ENCODE measurements around the gene PPEF1. TPM values are rescaled to one million over a fixed set of nuclear protein-coding genes. Genes with fewer than 3 reads are reported as not detected.
"Not testable (repeated sequence)": the region's sequence is repeated elsewhere in the genome, so short reads cannot be mapped to it uniquely, and the experiment has no call there.

PPEF1 gene
- total and polyA plus RNA-seq, 7 experiments from 2014 or later, result 0.12 to 0.72 (median 0.59) TPM; not detected in 3

DNA sequence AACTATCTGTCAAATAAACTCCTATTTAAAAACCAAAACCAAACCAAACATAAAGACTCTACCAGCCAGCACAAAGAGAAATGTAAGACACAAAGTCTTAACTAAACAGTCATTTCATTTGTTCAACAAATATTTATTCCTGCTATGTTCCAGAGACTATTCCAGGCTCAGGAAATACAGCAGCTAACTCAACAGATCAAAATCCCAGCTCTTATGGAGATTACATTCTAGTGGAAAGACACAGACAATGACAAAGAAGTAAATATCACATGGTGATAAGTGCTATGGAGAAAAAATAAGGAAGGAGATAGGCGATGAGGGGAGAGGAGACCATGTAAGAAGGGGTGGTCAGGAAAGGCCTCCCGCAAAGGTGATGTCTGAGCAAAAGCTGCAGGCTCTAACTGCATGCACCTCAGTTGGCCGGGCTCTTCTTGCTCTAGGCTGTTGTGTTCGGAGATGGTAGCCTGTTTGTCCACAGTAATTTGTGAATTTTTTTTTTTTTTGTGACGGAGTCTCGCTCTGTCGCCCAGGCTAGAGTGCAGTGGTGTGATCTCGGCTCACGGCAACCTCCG, 15.1 kb downstream of the PPEF1 start:
- ChIA-PET POLR2A (no interaction called here), CTCF (no interaction called here)
- Histone ChIP-seq H3K27me3 (ENCODE audit: control insufficient read depth in 2 of 2, insufficient read depth in 2 of 2, low read length in 2 of 2) (no peaks in the 10 kb centered on the region), H3K36me3 (ENCODE audit: control insufficient read depth in 2 of 3, insufficient read depth in 3 of 3, low read length in 3 of 3) (no peaks in the 10 kb centered on the region), H3K4me1 (ENCODE audit: control insufficient read depth in 2 of 2, insufficient read depth in 2 of 2, low read length in 2 of 2) (peaks cover 0 to 9% of the 10 kb centered on the region in 2 donors), H3K27ac (ENCODE audit: low read depth, low read length) (no peak overlapping the region), H3K4me3 (ENCODE audit: low read length) (no peak overlapping the region), H3K9me3 (ENCODE audit: control insufficient read depth in 2 of 3, low read length in 3 of 3) (no peaks in the 10 kb centered on the region)
- H3K4me3 Mint-ChIP-seq, result no peak overlapping the region
- H3K4me1 Mint-ChIP-seq, result peaks cover 0 to 17% (median 10%) of the 10 kb centered on the region in 7 donors
- H3K9me3 Mint-ChIP-seq, result peaks cover 0 to 2% (median 0%) of the 10 kb centered on the region in 11 donors
- DNase-seq (no peak), ATAC-seq (no peak)
- intact Hi-C loops (cut with micrococcal nuclease), result no loop called here
- H3K36me3 Mint-ChIP-seq, result no peaks in the 10 kb centered on the region
- no peak overlapping the region for H3K27ac Mint-ChIP-seq
- no peaks in the 10 kb centered on the region for H3K27me3 Mint-ChIP-seq

GRCh38 chrX:18725310-18725943, 18.0 kb downstream of the PPEF1 start:
- Mint-ChIP-seq H3K27ac (peak overlapping the region in 6 of 9 donors; percentile 5 to 76 (median 58)), H3K4me3 (peak overlapping the region; percentile 17 to 67 (median 46)), H3K9me3 (peaks cover 0 to 2% (median 0%) of the 10 kb centered on the region in 11 donors), H3K36me3 (no peaks in the 10 kb centered on the region), H3K4me1 (peaks cover 0 to 17% (median 10%) of the 10 kb centered on the region in 7 donors), H3K27me3 (no peaks in the 10 kb centered on the region)
- POLR2A ChIA-PET, result no interaction called here
- H3K36me3 ChIP-seq (ENCODE audit: control insufficient read depth in 2 of 3, insufficient read depth in 3 of 3, low read length in 3 of 3), result no peaks in the 10 kb centered on the region
- no peaks in the 10 kb centered on the region for H3K27me3 ChIP-seq (ENCODE audit: control insufficient read depth in 2 of 2, insufficient read depth in 2 of 2, low read length in 2 of 2)
- CTCF ChIA-PET, result no interaction called here
- no peak for ATAC-seq
- H3K4me3 ChIP-seq (ENCODE audit: low read length), result no peak overlapping the region
- intact Hi-C loops (cut with micrococcal nuclease), result no loop called here
- no peaks in the 10 kb centered on the region for H3K9me3 ChIP-seq (ENCODE audit: control insufficient read depth in 2 of 3, low read length in 3 of 3)
- no peak overlapping the region for H3K27ac ChIP-seq (ENCODE audit: low read depth, low read length)
- DNase-seq, result peak in 2 of 9 donors; percentile 1 to 11
- peaks cover 0 to 9% of the 10 kb centered on the region in 2 donors for H3K4me1 ChIP-seq (ENCODE audit: control insufficient read depth in 2 of 2, insufficient read depth in 2 of 2, low read length in 2 of 2)

DNA sequence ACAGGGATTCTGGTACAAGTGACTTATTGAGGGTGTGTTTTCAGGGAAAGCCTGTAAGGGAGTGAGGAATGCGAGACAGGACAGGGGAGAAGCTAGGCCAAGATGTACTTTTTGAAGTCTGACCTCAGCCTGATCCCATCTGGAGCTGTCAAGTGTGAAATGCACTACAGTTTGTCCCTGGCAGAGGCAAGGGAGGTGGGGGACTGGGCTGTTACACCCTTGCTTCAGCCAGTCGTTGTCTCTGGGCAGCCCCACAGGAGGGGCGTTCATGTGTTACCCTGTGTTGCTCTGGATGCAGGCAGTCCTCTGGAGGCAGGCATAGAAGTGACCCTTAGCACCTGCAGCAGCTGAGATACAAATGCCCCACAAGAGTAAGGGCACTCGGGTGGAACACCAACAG, 25.8 kb downstream of the PPEF1 start:
- Mint-ChIP-seq H3K27me3 (no peaks in the 10 kb centered on the region), H3K4me3 (no peak overlapping the region), H3K4me1 (no peaks in the 10 kb centered on the region), H3K27ac (no peak overlapping the region), H3K36me3 (no peaks in the 10 kb centered on the region), H3K9me3 (peaks cover 0 to 4% (median 0%) of the 10 kb centered on the region in 11 donors)
- no peaks in the 10 kb centered on the region for H3K4me1 ChIP-seq (ENCODE audit: control insufficient read depth in 2 of 2, insufficient read depth in 2 of 2, low read length in 2 of 2)
- no peak overlapping the region for H3K27ac ChIP-seq (ENCODE audit: low read depth, low read length)
- ChIA-PET POLR2A (no interaction called here), CTCF (interaction anchor here (0.6 kb wide), 1 partner anchor 80 kb away, joined by 4 read pairs; no protein-coding TSS in a partner anchor)
- DNase-seq, result no peak
- no peaks in the 10 kb centered on the region for H3K36me3 ChIP-seq (ENCODE audit: control insufficient read depth in 2 of 3, insufficient read depth in 3 of 3, low read length in 3 of 3)
- no peak for ATAC-seq
- H3K27me3 ChIP-seq (ENCODE audit: control insufficient read depth in 2 of 2, insufficient read depth in 2 of 2, low read length in 2 of 2), result no peaks in the 10 kb centered on the region
- H3K4me3 ChIP-seq (ENCODE audit: low read length), result no peak overlapping the region
- H3K9me3 ChIP-seq (ENCODE audit: control insufficient read depth in 2 of 3, low read length in 3 of 3), result no peaks in the 10 kb centered on the region
- intact Hi-C loops (cut with micrococcal nuclease), result no loop called here

DNA sequence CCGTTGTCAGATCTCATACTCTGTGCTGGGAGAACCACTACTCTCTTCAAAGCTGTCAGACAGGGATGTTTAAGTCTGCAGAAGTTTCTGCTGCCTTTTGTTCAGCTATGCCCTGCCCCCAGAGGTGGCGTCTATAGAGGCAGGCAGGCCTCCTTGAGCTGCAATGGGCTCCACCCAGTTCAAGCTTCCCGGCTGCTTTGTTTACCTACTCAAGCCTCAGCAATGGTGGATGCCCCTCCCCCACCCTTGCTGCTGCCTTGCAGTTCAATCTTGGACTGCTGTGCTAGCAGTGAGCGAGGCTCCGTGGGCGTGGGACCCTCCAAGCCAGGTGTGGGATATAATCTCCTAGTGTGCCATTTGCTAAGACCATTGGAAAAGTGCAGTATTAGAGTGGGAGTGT, 32.2 kb downstream of the PPEF1 start:
- H3K4me3 Mint-ChIP-seq; ATAC-seq; H3K27ac ChIP-seq (ENCODE audit: low read depth, low read length); H3K4me1 Mint-ChIP-seq; CTCF ChIA-PET; H3K36me3 ChIP-seq (ENCODE audit: control insufficient read depth in 2 of 3, insufficient read depth in 3 of 3, low read length in 3 of 3); H3K9me3 Mint-ChIP-seq; H3K9me3 ChIP-seq (ENCODE audit: control insufficient read depth in 2 of 3, low read length in 3 of 3); H3K27me3 ChIP-seq (ENCODE audit: control insufficient read depth in 2 of 2, insufficient read depth in 2 of 2, low read length in 2 of 2); H3K27ac Mint-ChIP-seq; intact Hi-C loops (cut with micrococcal nuclease); H3K36me3 Mint-ChIP-seq; H3K27me3 Mint-ChIP-seq; H3K4me1 ChIP-seq (ENCODE audit: control insufficient read depth in 2 of 2, insufficient read depth in 2 of 2, low read length in 2 of 2); H3K4me3 ChIP-seq (ENCODE audit: low read length): not testable (repeated sequence)
- DNase-seq, result peak in 1 of 9 donors; percentile 14
- POLR2A ChIA-PET, result interaction anchor here (0.7 kb wide), 1 partner anchor 61 kb away, joined by 3 read pairs; no protein-coding TSS in a partner anchor

- Histone ChIP-seq H3K4me1 (ENCODE audit: control insufficient read depth in 2 of 2, insufficient read depth in 2 of 2, low read length in 2 of 2) (no peaks in the 10 kb centered on the region), H3K27ac (ENCODE audit: low read depth, low read length) (no peak overlapping the region), H3K36me3 (ENCODE audit: control insufficient read depth in 2 of 3, insufficient read depth in 3 of 3, low read length in 3 of 3) (no peaks in the 10 kb centered on the region), H3K4me3 (ENCODE audit: low read length) (no peak overlapping the region), H3K27me3 (ENCODE audit: control insufficient read depth in 2 of 2, insufficient read depth in 2 of 2, low read length in 2 of 2) (no peaks in the 10 kb centered on the region), H3K9me3 (ENCODE audit: control insufficient read depth in 2 of 3, low read length in 3 of 3) (no peaks in the 10 kb centered on the region)
- H3K4me1 Mint-ChIP-seq, result no peaks in the 10 kb centered on the region
- intact Hi-C loops (cut with micrococcal nuclease), result no loop called here
- DNase-seq, result no peak
- H3K36me3 Mint-ChIP-seq, result peaks cover 0 to 3% (median 0%) of the 10 kb centered on the region in 5 donors
- ChIA-PET POLR2A (no interaction called here), CTCF (no interaction called here)
- no peak overlapping the region for H3K27ac Mint-ChIP-seq
- no peak overlapping the region for H3K4me3 Mint-ChIP-seq
- no peak for ATAC-seq
- H3K9me3 Mint-ChIP-seq, result peaks cover 0 to 4% (median 1%) of the 10 kb centered on the region in 11 donors
- H3K27me3 Mint-ChIP-seq, result no peaks in the 10 kb centered on the region
Observed at GRCh38 chrX:18748499-18748898, 41.1 kb downstream of the PPEF1 start.

- CTCF ChIA-PET, result no interaction called here
Observed at GRCh38 chrX:18753631-18754030, 46.2 kb downstream of the PPEF1 start.

GRCh38 chrX:18755651-18756050, 48.2 kb downstream of the PPEF1 start:
- Histone ChIP-seq H3K27ac (ENCODE audit: low read depth, low read length) (no peak overlapping the region), H3K4me1 (ENCODE audit: control insufficient read depth in 2 of 2, insufficient read depth in 2 of 2, low read length in 2 of 2) (no peaks in the 10 kb centered on the region), H3K4me3 (ENCODE audit: low read length) (no peak overlapping the region), H3K27me3 (ENCODE audit: control insufficient read depth in 2 of 2, insufficient read depth in 2 of 2, low read length in 2 of 2) (no peaks in the 10 kb centered on the region), H3K36me3 (ENCODE audit: control insufficient read depth in 2 of 3, insufficient read depth in 3 of 3, low read length in 3 of 3) (no peaks in the 10 kb centered on the region), H3K9me3 (ENCODE audit: control insufficient read depth in 2 of 3, low read length in 3 of 3) (no peaks in the 10 kb centered on the region)
- no peaks in the 10 kb centered on the region for H3K4me1 Mint-ChIP-seq
- H3K36me3 Mint-ChIP-seq, result peaks cover 0 to 3% (median 0%) of the 10 kb centered on the region in 5 donors
- H3K27ac Mint-ChIP-seq, result no peak overlapping the region
- H3K4me3 Mint-ChIP-seq, result no peak overlapping the region
- ChIA-PET POLR2A (no interaction called here), CTCF (no interaction called here)
- no peaks in the 10 kb centered on the region for H3K27me3 Mint-ChIP-seq
- ATAC-seq, result no peak
- peaks cover 0 to 4% (median 1%) of the 10 kb centered on the region in 11 donors for H3K9me3 Mint-ChIP-seq
- intact Hi-C loops (cut with micrococcal nuclease), result no loop called here
- no peak for DNase-seq

More at GRCh38 chrX:18753631-18754030, 46.2 kb downstream of the PPEF1 start:
- no peak for DNase-seq
- no peaks in the 10 kb centered on the region for H3K9me3 ChIP-seq (ENCODE audit: control insufficient read depth in 2 of 3, low read length in 3 of 3)
- no peaks in the 10 kb centered on the region for H3K27me3 Mint-ChIP-seq
- no peak overlapping the region for H3K27ac ChIP-seq (ENCODE audit: low read depth, low read length)
- no peaks in the 10 kb centered on the region for H3K4me1 Mint-ChIP-seq
- H3K36me3 ChIP-seq (ENCODE audit: control insufficient read depth in 2 of 3, insufficient read depth in 3 of 3, low read length in 3 of 3), result no peaks in the 10 kb centered on the region
- ATAC-seq, result no peak
- no peak overlapping the region for H3K4me3 Mint-ChIP-seq
- peak overlapping the region in 1 of 9 donors; percentile 78 for H3K27ac Mint-ChIP-seq
- POLR2A ChIA-PET, result no interaction called here
- no peaks in the 10 kb centered on the region for H3K4me1 ChIP-seq (ENCODE audit: control insufficient read depth in 2 of 2, insufficient read depth in 2 of 2, low read length in 2 of 2)
- H3K9me3 Mint-ChIP-seq, result peaks cover 0 to 4% (median 1%) of the 10 kb centered on the region in 11 donors
- intact Hi-C loops (cut with micrococcal nuclease), result no loop called here
- peaks cover 0 to 3% (median 0%) of the 10 kb centered on the region in 5 donors for H3K36me3 Mint-ChIP-seq
- H3K27me3 ChIP-seq (ENCODE audit: control insufficient read depth in 2 of 2, insufficient read depth in 2 of 2, low read length in 2 of 2), result no peaks in the 10 kb centered on the region
- H3K4me3 ChIP-seq (ENCODE audit: low read length), result no peak overlapping the region
